22Rv1 (cell line): ENCODE measurements around the gene CCL8.

Experiments
- H3K27ac ChIP-seq: fragments of 450-650 bp; 2 replicates; pipeline ENCODE4 v1.5.1; 2017
- ZFX ChIP-seq: fragments of 450-650 bp; IDR thresholded peaks from 2 replicates; pipeline ENCODE4 v1.6.1; 2017; ENCODE audit warnings: antibody characterized with exemption, borderline replicate concordance
- TF ChIP-seq, protein P1 (sequence below): fragments of 450-650 bp; IDR thresholded peaks from 2 replicates; pipeline ENCODE4 v1.5.1; 2017; ENCODE audit warnings: mild to moderate bottlenecking

The CCL8 gene

DNA sequence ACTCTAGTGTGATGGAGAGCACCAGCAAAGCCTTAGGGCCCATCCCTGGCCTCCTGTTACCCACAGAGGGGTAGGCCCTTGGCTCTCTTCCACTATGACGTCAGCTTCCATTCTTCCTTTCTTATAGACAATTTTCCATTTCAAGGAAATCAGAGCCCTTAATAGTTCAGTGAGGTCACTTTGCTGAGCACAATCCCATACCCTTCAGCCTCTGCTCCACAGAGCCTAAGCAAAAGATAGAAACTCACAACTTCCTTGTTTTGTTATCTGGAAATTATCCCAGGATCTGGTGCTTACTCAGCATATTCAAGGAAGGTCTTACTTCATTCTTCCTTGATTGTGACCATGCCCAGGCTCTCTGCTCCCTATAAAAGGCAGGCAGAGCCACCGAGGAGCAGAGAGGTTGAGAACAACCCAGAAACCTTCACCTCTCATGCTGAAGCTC is at the start of gene CCL8:
CCL8 (plus strand) TSS at position 397 of the 445 bp plus-strand sequence. CDS start 67 bp downstream, outside the sequence.
- TF ChIP-seq, protein P1, sequence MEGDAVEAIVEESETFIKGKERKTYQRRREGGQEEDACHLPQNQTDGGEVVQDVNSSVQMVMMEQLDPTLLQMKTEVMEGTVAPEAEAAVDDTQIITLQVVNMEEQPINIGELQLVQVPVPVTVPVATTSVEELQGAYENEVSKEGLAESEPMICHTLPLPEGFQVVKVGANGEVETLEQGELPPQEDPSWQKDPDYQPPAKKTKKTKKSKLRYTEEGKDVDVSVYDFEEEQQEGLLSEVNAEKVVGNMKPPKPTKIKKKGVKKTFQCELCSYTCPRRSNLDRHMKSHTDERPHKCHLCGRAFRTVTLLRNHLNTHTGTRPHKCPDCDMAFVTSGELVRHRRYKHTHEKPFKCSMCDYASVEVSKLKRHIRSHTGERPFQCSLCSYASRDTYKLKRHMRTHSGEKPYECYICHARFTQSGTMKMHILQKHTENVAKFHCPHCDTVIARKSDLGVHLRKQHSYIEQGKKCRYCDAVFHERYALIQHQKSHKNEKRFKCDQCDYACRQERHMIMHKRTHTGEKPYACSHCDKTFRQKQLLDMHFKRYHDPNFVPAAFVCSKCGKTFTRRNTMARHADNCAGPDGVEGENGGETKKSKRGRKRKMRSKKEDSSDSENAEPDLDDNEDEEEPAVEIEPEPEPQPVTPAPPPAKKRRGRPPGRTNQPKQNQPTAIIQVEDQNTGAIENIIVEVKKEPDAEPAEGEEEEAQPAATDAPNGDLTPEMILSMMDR, result no peak
- no peak for TF ChIP-seq ZFX
- H3K27ac ChIP-seq, result no peak within 1 kb of the TSS

DNA sequence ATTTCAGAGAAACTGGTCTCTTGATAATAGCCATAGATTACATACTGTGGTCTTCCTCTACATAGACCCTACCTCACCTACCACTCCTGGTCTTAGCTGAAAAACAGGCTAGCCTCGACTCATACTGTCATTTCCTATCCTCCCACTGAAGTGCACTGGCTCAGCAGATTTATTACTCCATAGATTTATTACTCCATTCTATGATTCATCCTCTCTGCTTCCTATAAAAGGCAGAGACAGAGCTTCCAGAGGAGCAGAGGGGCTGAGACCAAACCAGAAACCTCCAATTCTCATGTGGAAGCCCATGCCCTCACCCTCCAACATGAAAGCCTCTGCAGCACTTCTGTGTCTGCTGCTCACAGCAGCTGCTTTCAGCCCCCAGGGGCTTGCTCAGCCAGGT is 49.3 kb upstream of the CCL8 start, which contains the start of gene CCL7:
CCL7 (plus strand) TSS at position 253 of the 400 bp plus-strand sequence; CDS start at position 323, 70 bp downstream.
- TF ChIP-seq, protein P1, result no peak
- no peak for TF ChIP-seq ZFX
- H3K27ac ChIP-seq, result no peak within 1 kb of the TSS

DNA sequence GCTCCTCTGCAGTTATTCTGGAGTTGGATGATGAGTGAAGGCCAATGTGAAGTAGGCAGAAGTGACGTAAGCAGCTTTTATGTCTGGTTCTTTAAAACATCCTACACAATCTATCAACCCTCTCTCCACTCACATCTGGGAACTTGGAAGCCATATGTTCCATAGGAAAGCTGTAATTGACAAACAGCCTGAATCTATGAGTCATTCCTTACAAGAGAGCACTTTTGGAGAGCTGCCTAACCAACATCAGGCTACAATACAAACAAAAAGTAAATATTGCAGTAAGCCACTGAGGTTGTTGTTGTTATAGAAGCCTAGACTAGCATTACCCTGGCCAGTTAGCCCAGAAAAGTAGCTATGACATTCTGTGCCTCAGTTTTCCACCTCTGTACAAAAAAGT is 43.4 kb upstream of the CCL8 start:
- no peak overlapping the region for H3K27ac ChIP-seq
- TF ChIP-seq, protein P1, result no peak

DNA sequence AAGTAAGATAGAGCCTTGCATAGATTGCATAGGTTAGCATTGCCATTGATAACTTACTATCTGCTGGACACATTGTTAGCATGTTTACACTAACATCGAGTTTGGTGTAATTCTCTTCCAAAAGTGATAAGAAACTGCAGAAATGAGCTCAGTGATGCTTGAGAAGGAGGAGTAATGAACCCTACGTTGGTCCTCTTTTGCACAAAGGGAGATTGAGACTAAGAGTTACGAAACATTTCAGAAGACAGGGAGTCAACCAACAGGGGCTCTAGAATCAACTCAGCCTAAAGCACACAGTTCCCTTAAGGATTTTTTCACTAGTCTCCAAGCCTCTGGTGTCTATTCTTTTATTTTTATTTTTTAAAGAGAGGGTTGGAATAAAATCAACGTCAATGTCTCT is 42.4 kb upstream of the CCL8 start:
- TF ChIP-seq, protein P1, result no peak
- no peak for TF ChIP-seq ZFX
- no peak overlapping the region for H3K27ac ChIP-seq

DNA sequence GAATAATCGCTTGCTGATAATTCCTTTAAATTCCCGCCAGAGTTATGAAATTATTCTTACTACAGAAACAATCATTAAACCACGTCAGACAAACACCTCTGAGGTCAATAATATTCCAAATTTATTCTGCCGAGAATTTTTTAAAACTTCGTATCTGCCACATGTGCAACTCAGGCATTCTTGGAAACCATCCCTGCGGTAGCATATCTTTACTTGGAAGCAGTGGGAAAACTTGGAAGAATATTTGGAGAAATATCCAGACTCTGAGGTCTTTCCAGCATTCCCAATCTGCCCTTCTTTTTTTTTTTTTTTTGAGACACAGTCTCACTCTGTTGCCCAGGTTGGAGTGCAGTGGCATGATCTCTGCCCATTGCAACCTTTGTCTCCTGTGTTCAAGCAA is 35.7 kb upstream of the CCL8 start:
- H3K27ac ChIP-seq, result no peak overlapping the region
- TF ChIP-seq, protein P1, result no peak
- no peak for TF ChIP-seq ZFX

DNA sequence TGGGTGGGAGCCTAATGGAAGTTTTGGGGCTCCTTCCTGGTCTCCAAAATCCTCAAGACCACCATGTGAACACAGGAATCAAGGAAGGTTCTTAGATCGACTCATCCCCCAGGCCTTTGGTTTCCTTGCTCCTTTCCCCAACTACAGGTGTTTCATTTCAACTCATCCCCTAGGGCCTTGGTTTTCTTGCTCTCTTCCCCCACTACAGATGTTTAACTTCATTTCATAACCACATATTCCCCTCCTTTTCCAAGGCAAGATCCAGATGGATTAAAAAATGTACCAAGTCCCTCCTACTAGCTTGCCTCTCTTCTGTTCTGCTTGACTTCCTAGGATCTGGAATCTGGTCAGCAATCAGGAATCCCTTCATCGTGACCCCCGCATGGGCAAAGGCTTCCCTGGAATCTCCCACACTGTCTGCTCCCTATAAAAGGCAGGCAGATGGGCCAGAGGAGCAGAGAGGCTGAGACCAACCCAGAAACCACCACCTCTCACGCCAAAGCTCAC is 33.9 kb upstream of the CCL8 start, which contains the start of gene CCL11:
CCL11 (plus strand) TSS at position 457 of the 507 bp plus-strand sequence. CDS start 67 bp downstream, outside the sequence.
- H3K27ac ChIP-seq, result no peak within 1 kb of the TSS
- TF ChIP-seq ZFX, result no peak
- TF ChIP-seq, protein P1, result no peak

DNA sequence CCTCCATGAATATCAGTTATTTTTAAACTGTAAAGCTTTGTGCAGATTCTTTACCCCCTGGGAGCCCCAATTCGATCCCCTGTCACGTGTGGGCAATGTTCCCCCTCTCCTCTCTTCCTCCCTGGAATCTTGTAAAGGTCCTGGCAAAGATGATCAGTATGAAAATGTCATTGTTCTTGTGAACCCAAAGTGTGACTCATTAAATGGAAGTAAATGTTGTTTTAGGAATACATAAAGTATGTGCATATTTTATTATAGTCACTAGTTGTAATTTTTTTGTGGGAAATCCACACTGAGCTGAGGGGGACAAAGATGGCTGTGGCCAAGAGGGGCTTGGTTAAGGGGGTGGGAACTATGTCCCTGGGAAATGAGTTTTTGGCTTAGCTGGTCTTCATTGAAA is 31.4 kb upstream of the CCL8 start:
- no peak for TF ChIP-seq ZFX
- TF ChIP-seq, protein P1, result no peak
- H3K27ac ChIP-seq, result no peak overlapping the region
